ENCODE data around the gene DPM1. TPM values are rescaled to one million over a fixed set of nuclear protein-coding genes. Genes with fewer than 3 reads are reported as not detected.

The DPM1 gene
- total and polyA plus RNA-seq, 2 of the 8 experiments (the other 6 are each of a cell fraction or from before 2014, with no cell fraction given), result 42.3 to 57.0 TPM

GRCh38 chr20:50992733-50993457 lies 34.6 kb upstream of the DPM1 start (continued):
- TF ChIP-seq, protein P1, sequence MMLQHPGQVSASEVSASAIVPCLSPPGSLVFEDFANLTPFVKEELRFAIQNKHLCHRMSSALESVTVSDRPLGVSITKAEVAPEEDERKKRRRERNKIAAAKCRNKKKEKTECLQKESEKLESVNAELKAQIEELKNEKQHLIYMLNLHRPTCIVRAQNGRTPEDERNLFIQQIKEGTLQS (IDR thresholded peaks at IDR 0.05; ENCODE audit: insufficient read depth, low read depth, low read length), result 0 out of 2 replicates have a peak, but pooled peaks have one; percentile 31
- no peak for TF ChIP-seq HDAC2 (IDR thresholded peaks at IDR 0.05; ENCODE audit: borderline replicate concordance in 1 of 2, low read depth in 2 of 2, low read length in 2 of 2)
- peak; percentile 15; the same call in 1 of the 2 replicates for TF ChIP-seq TBP (IDR thresholded peaks at IDR 0.05; ENCODE audit: low read depth, low read length)
- TF ChIP-seq, protein P2, sequence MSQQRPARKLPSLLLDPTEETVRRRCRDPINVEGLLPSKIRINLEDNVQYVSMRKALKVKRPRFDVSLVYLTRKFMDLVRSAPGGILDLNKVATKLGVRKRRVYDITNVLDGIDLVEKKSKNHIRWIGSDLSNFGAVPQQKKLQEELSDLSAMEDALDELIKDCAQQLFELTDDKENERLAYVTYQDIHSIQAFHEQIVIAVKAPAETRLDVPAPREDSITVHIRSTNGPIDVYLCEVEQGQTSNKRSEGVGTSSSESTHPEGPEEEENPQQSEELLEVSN (IDR thresholded peaks at IDR 0.05), result 0 out of 2 replicates have a peak, but pooled peaks have one; percentile 30
- no peak for TF ChIP-seq CHD1 (IDR thresholded peaks at IDR 0.05; ENCODE audit: low read depth, low read length)
- TF ChIP-seq CHD2 (IDR thresholded peaks at IDR 0.05; ENCODE audit: low read length), result no peak
- no peak for TF ChIP-seq PHF8 (conservative IDR thresholded peaks at IDR 0.05; ENCODE audit: low read depth, low read length)
- TF ChIP-seq, protein P3, sequence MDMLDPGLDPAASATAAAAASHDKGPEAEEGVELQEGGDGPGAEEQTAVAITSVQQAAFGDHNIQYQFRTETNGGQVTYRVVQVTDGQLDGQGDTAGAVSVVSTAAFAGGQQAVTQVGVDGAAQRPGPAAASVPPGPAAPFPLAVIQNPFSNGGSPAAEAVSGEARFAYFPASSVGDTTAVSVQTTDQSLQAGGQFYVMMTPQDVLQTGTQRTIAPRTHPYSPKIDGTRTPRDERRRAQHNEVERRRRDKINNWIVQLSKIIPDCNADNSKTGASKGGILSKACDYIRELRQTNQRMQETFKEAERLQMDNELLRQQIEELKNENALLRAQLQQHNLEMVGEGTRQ (IDR thresholded peaks at IDR 0.05; ENCODE audit: low read length), result peak; percentile 79
- TF ChIP-seq GABPA (IDR thresholded peaks at IDR 0.05; ENCODE audit: borderline replicate concordance, insufficient read depth, low read length), result no peak
- TF ChIP-seq BCL11A (IDR thresholded peaks at IDR 0.05; ENCODE audit: low read depth in 2 of 2, low read length in 2 of 2), result no peak
- no peak for TF ChIP-seq FOSL1 (IDR thresholded peaks at IDR 0.05; ENCODE audit: insufficient read depth, low read depth, low read length)
- TF ChIP-seq BACH1 (IDR thresholded peaks at IDR 0.05; ENCODE audit: low read length), result no peak
- TF ChIP-seq RXRA (IDR thresholded peaks at IDR 0.05; ENCODE audit: insufficient read depth, low read depth, low read length), result no peak
- peak; percentile 92 for TF ChIP-seq CEBPB (IDR thresholded peaks at IDR 0.05; ENCODE audit: low read depth, low read length)
- TF ChIP-seq SP1 (IDR thresholded peaks at IDR 0.05; ENCODE audit: low read depth, low read length), result peak; percentile 85
- no peak for TF ChIP-seq MAFK (IDR thresholded peaks at IDR 0.05; ENCODE audit: low read depth, low read length)
- TF ChIP-seq EGR1 (IDR thresholded peaks at IDR 0.05; ENCODE audit: borderline replicate concordance, low read depth, low read length), result no peak
- no peak for TF ChIP-seq KDM5A (IDR thresholded peaks at IDR 0.05; ENCODE audit: low read length)
- no peak for TF ChIP-seq SP4 (IDR thresholded peaks at IDR 0.05; ENCODE audit: low read length)
- TF ChIP-seq SUZ12 (IDR thresholded peaks at IDR 0.05; ENCODE audit: low read length), result no peak
- no peak; the same call in 1 of the 2 replicates for TF ChIP-seq JUND (IDR thresholded peaks at IDR 0.05; ENCODE audit: low read length)
